HFF-Myc (cell line): Measurements from ENCODE around the gene SLC7A5.
"Not testable (repeated sequence)": the region's sequence is repeated elsewhere in the genome, so short reads cannot be mapped to it uniquely, and the experiment has no call there.

Source experiments
- DNase-seq: peaks from one replicate; pipeline ENCODE4 v3.0.0-alpha.2; 2011; ENCODE audit warnings: low read depth; ENCODE audit errors: extremely low read depth
- H3K4me3 ChIP-seq: replicated peaks from 2 replicates; pipeline ENCODE4 v1.5.1; 2011; ENCODE audit warnings: low read depth, mild to moderate bottlenecking, control low read depth, low read length
- CTCF ChIP-seq: IDR thresholded peaks from 2 replicates; pipeline ENCODE4 v1.5.1; 2012; ENCODE audit warnings: mild to moderate bottlenecking, low read depth, low read length, control low read depth; ENCODE audit errors: missing control alignments

Gene SLC7A5

GRCh38 chr16:87869061-87869878 is at the start of gene SLC7A5:
Gene SLC7A5 (minus strand): TSS chr16:87869507. CDS start chr16:87869422, 85 bp downstream.
- peak within 1 kb of the TSS; percentile 73 for H3K4me3 ChIP-seq
- not testable (repeated sequence) for DNase-seq

GRCh38 chr16:87918338-87918737 is 49.0 kb upstream of the SLC7A5 start:
- DNase-seq, result no peak
- no peak for TF ChIP-seq CTCF
- H3K4me3 ChIP-seq, result 0 out of 2 replicates have a peak overlapping the region, but pooled peaks have one; percentile 4

GRCh38 chr16:87917503-87917902 is 48.2 kb upstream of the SLC7A5 start:
- no peak for DNase-seq
- TF ChIP-seq CTCF, result no peak
- no peak overlapping the region for H3K4me3 ChIP-seq

GRCh38 chr16:87914812-87915211 is 45.5 kb upstream of the SLC7A5 start:
- no peak overlapping the region for H3K4me3 ChIP-seq
- TF ChIP-seq CTCF, result no peak
- DNase-seq, result no peak

GRCh38 chr16:87914021-87914725 is 44.9 kb upstream of the SLC7A5 start:
- H3K4me3 ChIP-seq, DNase-seq: not testable (repeated sequence)

- not testable (repeated sequence) for H3K4me3 ChIP-seq, DNase-seq
These were observed 43.4 kb upstream of the SLC7A5 start for GRCh38 chr16:87912691-87913090.

GRCh38 chr16:87911106-87911763 is 41.9 kb upstream of the SLC7A5 start:
- DNase-seq, H3K4me3 ChIP-seq: not testable (repeated sequence)

- not testable (repeated sequence) for DNase-seq, H3K4me3 ChIP-seq
- TF ChIP-seq CTCF, result peak; percentile 84
These were observed 40.1 kb upstream of the SLC7A5 start for GRCh38 chr16:87909203-87909935.

- not testable (repeated sequence) for H3K4me3 ChIP-seq, DNase-seq
These were observed 38.8 kb upstream of the SLC7A5 start for GRCh38 chr16:87908101-87908500.

- not testable (repeated sequence) for H3K4me3 ChIP-seq, DNase-seq
These were observed 36.2 kb upstream of the SLC7A5 start for GRCh38 chr16:87905521-87905920.

GRCh38 chr16:87904963-87905362 is 35.7 kb upstream of the SLC7A5 start:
- not testable (repeated sequence) for H3K4me3 ChIP-seq, DNase-seq

- not testable (repeated sequence) for H3K4me3 ChIP-seq, DNase-seq
These were observed 31.2 kb upstream of the SLC7A5 start for GRCh38 chr16:87900489-87900888.
